ENCODE data around the gene CFAP298. TPM values are rescaled to one million over a fixed set of nuclear protein-coding genes. Genes with fewer than 3 reads are reported as not detected.
"Not testable (repeated sequence)": the region's sequence is repeated elsewhere in the genome, so short reads cannot be mapped to it uniquely, and the experiment has no call there.

The CFAP298 gene
- total and polyA plus RNA-seq, 9 donors: 26.0 to 34.8 (median 31.1) TPM

DNA sequence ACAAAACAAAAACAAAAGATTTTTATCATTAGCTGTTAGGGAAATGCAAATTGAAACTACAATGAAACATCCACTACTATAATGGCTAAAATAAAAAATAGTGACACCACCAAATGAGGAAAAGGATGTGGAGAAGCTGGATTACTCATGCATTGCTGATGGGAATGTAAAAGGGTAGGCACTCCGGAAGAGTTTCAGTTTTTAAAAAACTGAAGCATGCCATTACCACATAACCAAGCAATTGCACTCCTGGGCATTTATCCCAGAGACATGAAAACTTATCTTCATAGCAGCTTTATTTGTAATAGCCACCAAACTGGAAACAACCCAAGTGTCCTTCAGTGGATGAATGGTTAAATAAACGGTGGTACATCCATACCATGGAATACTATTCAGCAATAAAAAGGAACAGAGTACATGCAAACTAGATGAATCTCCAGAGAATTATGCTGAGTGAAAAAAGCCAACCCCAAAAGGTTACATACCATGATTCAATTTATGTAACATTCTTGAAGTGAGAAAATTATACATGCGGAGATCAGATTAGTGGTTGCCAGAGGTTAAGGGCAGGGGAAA is 14.5 kb upstream of the CFAP298 start:
- 100% methylated on average over 1 of the region's 3 CpGs for WGBS (ENCODE audit: insufficient coverage)
- Histone ChIP-seq H3K4me3 (ENCODE audit: low read length) (no peak overlapping the region), H3K4me1 (ENCODE audit: control insufficient read depth, insufficient read depth, low read length) (no peaks in the 10 kb centered on the region), H3K27me3 (ENCODE audit: control insufficient read depth, insufficient read depth, low read length) (no peaks in the 10 kb centered on the region), H3K9me3 (replicated peaks; ENCODE audit: control insufficient read depth, low read depth, low read length) (peaks cover 3% of the 10 kb centered on the region), H3K36me3 (ENCODE audit: control insufficient read depth, insufficient read depth, low read length) (peaks cover 10% of the 10 kb centered on the region), H3K27ac (ENCODE audit: low read length) (no peak overlapping the region)
- no peak for DNase-seq

DNA sequence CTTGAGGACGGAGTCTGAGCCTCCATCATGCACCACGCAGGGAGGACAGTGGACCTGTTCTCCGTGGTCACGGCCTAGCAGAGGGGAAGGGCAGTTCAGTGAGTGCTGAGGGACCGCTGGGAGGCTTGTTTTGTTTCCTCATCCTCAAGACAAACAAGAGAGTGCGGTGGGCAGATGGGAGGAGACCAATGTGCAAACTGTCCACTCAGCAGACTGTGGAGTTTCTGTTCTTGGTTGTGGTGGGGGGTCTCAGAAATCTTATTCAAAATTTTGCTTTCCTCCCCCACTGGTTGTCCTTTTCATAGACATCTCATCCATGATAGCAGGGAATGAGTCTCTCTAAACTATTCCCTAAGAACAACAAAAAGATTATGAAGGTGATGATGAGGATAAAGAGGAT is 6.0 kb upstream of the CFAP298 start:
- WGBS (ENCODE audit: insufficient coverage): 80% methylated on average over 1 of the region's 6 CpGs
- not testable (repeated sequence) for H3K9me3 ChIP-seq (replicated peaks; ENCODE audit: control insufficient read depth, low read depth, low read length)

DNA sequence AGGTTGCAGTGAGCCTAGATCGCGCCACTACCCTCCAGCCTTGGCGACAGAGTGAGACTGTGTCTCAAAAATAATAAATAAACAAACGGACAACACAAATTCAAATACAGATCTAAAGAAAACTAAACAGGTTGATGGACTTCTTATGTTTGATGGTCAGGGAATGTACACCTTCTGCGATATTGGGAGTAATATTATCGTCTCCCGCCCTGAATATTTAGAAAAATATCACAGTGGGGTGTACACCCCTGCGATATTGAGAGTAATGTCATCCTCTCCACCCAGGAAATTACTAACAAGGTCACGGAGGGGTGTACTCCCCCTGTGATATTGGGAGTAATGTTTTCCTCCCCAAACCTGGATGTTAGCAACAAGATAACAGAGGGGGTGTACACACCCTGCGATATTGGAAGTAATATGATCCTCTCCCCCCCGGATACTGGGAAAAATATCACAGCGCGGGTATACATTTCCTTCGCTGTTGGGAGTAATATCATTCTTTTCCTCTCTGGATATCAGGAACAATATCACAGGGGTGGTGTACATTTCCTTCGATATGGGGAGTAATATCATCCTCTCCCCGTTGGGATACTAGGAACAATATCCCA is 1.4 kb upstream of the CFAP298 start:
- no CpG with 5 or more reads among the region's 16 CpGs for WGBS (ENCODE audit: insufficient coverage)
- H3K9me3 ChIP-seq (replicated peaks; ENCODE audit: control insufficient read depth, low read depth, low read length): no peaks in the 10 kb centered on the region
- H3K27ac ChIP-seq (ENCODE audit: low read length): peak overlapping the region; percentile 98
- no peak for DNase-seq
- peaks cover 7% of the 10 kb centered on the region for H3K36me3 ChIP-seq (ENCODE audit: control insufficient read depth, insufficient read depth, low read length)
- peak overlapping the region; percentile 80 for H3K4me3 ChIP-seq (ENCODE audit: low read length)
- H3K4me1 ChIP-seq (ENCODE audit: control insufficient read depth, insufficient read depth, low read length): peaks cover 11% of the 10 kb centered on the region
- no peaks in the 10 kb centered on the region for H3K27me3 ChIP-seq (ENCODE audit: control insufficient read depth, insufficient read depth, low read length)

More for the DNA sequence above, 6.0 kb upstream of the CFAP298 start:
- not testable (repeated sequence) for DNase-seq; H3K27ac ChIP-seq (ENCODE audit: low read length); H3K27me3 ChIP-seq (ENCODE audit: control insufficient read depth, insufficient read depth, low read length); H3K4me1 ChIP-seq (ENCODE audit: control insufficient read depth, insufficient read depth, low read length); H3K4me3 ChIP-seq (ENCODE audit: low read length); H3K36me3 ChIP-seq (ENCODE audit: control insufficient read depth, insufficient read depth, low read length)

DNA sequence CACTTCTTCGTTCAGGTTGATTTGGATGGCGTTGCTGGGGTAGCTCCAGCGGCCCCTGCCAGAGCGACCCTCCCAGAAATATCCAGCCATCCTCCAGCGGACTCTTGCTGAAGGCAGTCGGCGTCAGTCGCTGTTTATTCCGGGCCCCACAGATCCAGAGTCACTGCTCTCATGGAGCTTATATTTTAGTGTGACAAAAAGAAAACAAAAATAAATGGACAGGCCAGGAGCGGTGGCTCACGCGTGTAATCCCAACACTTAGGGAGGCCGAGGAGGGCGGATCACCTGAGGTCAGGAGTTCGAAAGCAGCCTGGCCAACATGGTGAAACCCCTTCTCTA is 791 bp upstream of the CFAP298 start:
- H3K27ac ChIP-seq (ENCODE audit: low read length): peak overlapping the region; percentile 98
- H3K4me3 ChIP-seq (ENCODE audit: low read length): peak overlapping the region; percentile 80
- H3K27me3 ChIP-seq (ENCODE audit: control insufficient read depth, insufficient read depth, low read length): no peaks in the 10 kb centered on the region
- 2% methylated on average over 11 of the region's 15 CpGs for WGBS (ENCODE audit: insufficient coverage)
- no peak for DNase-seq
- peaks cover 11% of the 10 kb centered on the region for H3K4me1 ChIP-seq (ENCODE audit: control insufficient read depth, insufficient read depth, low read length)
- H3K36me3 ChIP-seq (ENCODE audit: control insufficient read depth, insufficient read depth, low read length): peaks cover 7% of the 10 kb centered on the region
- H3K9me3 ChIP-seq (replicated peaks; ENCODE audit: control insufficient read depth, low read depth, low read length): no peaks in the 10 kb centered on the region

- H3K27ac ChIP-seq (ENCODE audit: low read length): peak overlapping the region; percentile 98
- DNase-seq: peak; percentile 25
Measured at GRCh38 chr21:32611471-32611997, 643 bp downstream of the CFAP298 start.

DNA sequence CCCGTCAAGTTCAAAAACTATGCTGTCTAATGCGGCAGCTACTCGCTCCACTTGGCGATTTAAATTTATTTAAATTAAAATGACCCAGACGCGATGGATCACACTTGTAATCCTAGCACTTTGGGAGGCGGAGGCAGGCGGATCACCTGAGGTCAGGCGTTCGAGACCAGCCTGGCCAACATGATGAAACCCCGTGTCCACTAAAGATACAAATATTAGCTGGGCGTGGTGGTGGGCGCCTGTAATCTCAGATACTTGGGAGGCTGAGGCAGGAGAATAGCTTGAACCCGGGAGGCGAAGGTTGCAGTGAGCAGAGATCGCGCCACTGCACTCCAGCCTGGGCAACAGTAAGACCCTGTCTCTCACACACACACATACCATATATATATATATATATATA is 1.2 kb downstream of the CFAP298 start:
- WGBS (ENCODE audit: insufficient coverage): 80% methylated on average over 11 of the region's 17 CpGs
- peaks cover 11% of the 10 kb centered on the region for H3K4me1 ChIP-seq (ENCODE audit: control insufficient read depth, insufficient read depth, low read length)
- peaks cover 19% of the 10 kb centered on the region for H3K36me3 ChIP-seq (ENCODE audit: control insufficient read depth, insufficient read depth, low read length)
- not testable (repeated sequence) for H3K27ac ChIP-seq (ENCODE audit: low read length); DNase-seq; H3K4me3 ChIP-seq (ENCODE audit: low read length); H3K27me3 ChIP-seq (ENCODE audit: control insufficient read depth, insufficient read depth, low read length); H3K9me3 ChIP-seq (replicated peaks; ENCODE audit: control insufficient read depth, low read depth, low read length)

More at GRCh38 chr21:32611471-32611997, 643 bp downstream of the CFAP298 start:
- 0% methylated on average over 28 of the region's 28 CpGs for WGBS (ENCODE audit: insufficient coverage)
- Histone ChIP-seq H3K36me3 (ENCODE audit: control insufficient read depth, insufficient read depth, low read length) (peaks cover 13% of the 10 kb centered on the region), H3K27me3 (ENCODE audit: control insufficient read depth, insufficient read depth, low read length) (no peaks in the 10 kb centered on the region), H3K4me3 (ENCODE audit: low read length) (peak overlapping the region; percentile 80), H3K9me3 (replicated peaks; ENCODE audit: control insufficient read depth, low read depth, low read length) (no peaks in the 10 kb centered on the region), H3K4me1 (ENCODE audit: control insufficient read depth, insufficient read depth, low read length) (peaks cover 11% of the 10 kb centered on the region)

GRCh38 chr21:32608851-32609250 is 3.3 kb downstream of the CFAP298 start:
- H3K27me3 ChIP-seq (ENCODE audit: control insufficient read depth, insufficient read depth, low read length): no peaks in the 10 kb centered on the region
- 100% methylated on average over 1 of the region's 5 CpGs for WGBS (ENCODE audit: insufficient coverage)
- peaks cover 11% of the 10 kb centered on the region for H3K4me1 ChIP-seq (ENCODE audit: control insufficient read depth, insufficient read depth, low read length)
- no peak for DNase-seq
- H3K36me3 ChIP-seq (ENCODE audit: control insufficient read depth, insufficient read depth, low read length): peaks cover 39% of the 10 kb centered on the region
- no peak overlapping the region for H3K4me3 ChIP-seq (ENCODE audit: low read length)
- H3K9me3 ChIP-seq (replicated peaks; ENCODE audit: control insufficient read depth, low read depth, low read length): no peaks in the 10 kb centered on the region
- H3K27ac ChIP-seq (ENCODE audit: low read length): no peak overlapping the region

DNA sequence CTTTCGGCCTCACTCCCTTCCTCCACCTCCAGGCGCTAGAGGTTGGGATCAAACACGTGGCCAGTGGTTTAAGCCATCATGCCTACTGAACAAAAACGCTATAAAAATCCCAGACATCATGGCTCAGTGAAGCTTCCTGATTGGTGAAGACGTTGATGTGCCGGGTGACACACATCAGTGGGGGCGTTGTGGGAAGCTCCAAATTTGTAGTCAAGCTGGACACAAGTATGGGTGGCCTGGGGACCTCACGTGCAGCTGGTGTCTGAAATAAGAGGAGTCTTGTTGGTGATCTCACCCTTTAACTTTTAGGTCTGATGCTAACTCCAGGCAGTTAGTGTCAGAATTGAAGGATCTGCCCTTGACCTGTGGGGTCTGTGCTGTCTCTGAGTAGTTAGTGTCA is 6.7 kb downstream of the CFAP298 start:
- H3K36me3 ChIP-seq (ENCODE audit: control insufficient read depth, insufficient read depth, low read length): peaks cover 62% of the 10 kb centered on the region
- no peak overlapping the region for H3K4me3 ChIP-seq (ENCODE audit: low read length)
- no peaks in the 10 kb centered on the region for H3K9me3 ChIP-seq (replicated peaks; ENCODE audit: control insufficient read depth, low read depth, low read length)
- no peaks in the 10 kb centered on the region for H3K27me3 ChIP-seq (ENCODE audit: control insufficient read depth, insufficient read depth, low read length)
- no peaks in the 10 kb centered on the region for H3K4me1 ChIP-seq (ENCODE audit: control insufficient read depth, insufficient read depth, low read length)
- no peak for DNase-seq
- WGBS (ENCODE audit: insufficient coverage): 90% methylated on average over 5 of the region's 8 CpGs
- H3K27ac ChIP-seq (ENCODE audit: low read length): no peak overlapping the region

GRCh38 chr21:32604464-32604863 is 7.7 kb downstream of the CFAP298 start:
- Histone ChIP-seq H3K4me3 (ENCODE audit: low read length) (no peak overlapping the region), H3K27ac (ENCODE audit: low read length) (no peak overlapping the region), H3K4me1 (ENCODE audit: control insufficient read depth, insufficient read depth, low read length) (no peaks in the 10 kb centered on the region), H3K36me3 (ENCODE audit: control insufficient read depth, insufficient read depth, low read length) (peaks cover 62% of the 10 kb centered on the region), H3K27me3 (ENCODE audit: control insufficient read depth, insufficient read depth, low read length) (no peaks in the 10 kb centered on the region), H3K9me3 (replicated peaks; ENCODE audit: control insufficient read depth, low read depth, low read length) (no peaks in the 10 kb centered on the region)
- WGBS (ENCODE audit: insufficient coverage): 56% methylated on average over 8 of the region's 8 CpGs
- DNase-seq: no peak

- Histone ChIP-seq H3K4me3 (ENCODE audit: low read length) (no peak overlapping the region), H3K27me3 (ENCODE audit: control insufficient read depth, insufficient read depth, low read length) (no peaks in the 10 kb centered on the region), H3K9me3 (replicated peaks; ENCODE audit: control insufficient read depth, low read depth, low read length) (no peaks in the 10 kb centered on the region), H3K4me1 (ENCODE audit: control insufficient read depth, insufficient read depth, low read length) (no peaks in the 10 kb centered on the region), H3K27ac (ENCODE audit: low read length) (no peak overlapping the region), H3K36me3 (ENCODE audit: control insufficient read depth, insufficient read depth, low read length) (peaks cover 65% of the 10 kb centered on the region)
- 70% methylated on average over 8 of the region's 8 CpGs for WGBS (ENCODE audit: insufficient coverage)
- no peak for DNase-seq
Measured at GRCh38 chr21:32603131-32603530, 9.0 kb downstream of the CFAP298 start.

Measured in muscle of leg (tissue), 11 donors.